Osteocyte (in vitro differentiated cells): ENCODE measurements around the gene CDKL5. TPM values are rescaled to one million over a fixed set of nuclear protein-coding genes. Genes with fewer than 3 reads are reported as not detected.

ENCODE experiments used
- DNase-seq: peaks from one replicate; pipeline ENCODE4 v3.0.0; 2021; ENCODE audit warnings: mixed read lengths; ENCODE audit not compliant: unreplicated experiment; ENCODE audit errors: extremely low spot score
- H3K27ac Mint-ChIP-seq: one replicate; pipeline ENCODE4 v1.8.0; 2021; ENCODE audit warnings: mild to moderate bottlenecking, mixed read lengths; ENCODE audit not compliant: unreplicated experiment
- H3K27me3 Mint-ChIP-seq: one replicate; pipeline ENCODE4 v1.8.0; 2021; ENCODE audit warnings: mixed read lengths; ENCODE audit not compliant: unreplicated experiment
- H3K36me3 Mint-ChIP-seq: one replicate; pipeline ENCODE4 v1.8.0; 2021; ENCODE audit warnings: mixed read lengths; ENCODE audit not compliant: unreplicated experiment
- H3K4me1 Mint-ChIP-seq: one replicate; pipeline ENCODE4 v1.8.0; 2021; ENCODE audit warnings: mixed read lengths; ENCODE audit not compliant: unreplicated experiment
- H3K4me3 Mint-ChIP-seq: one replicate; pipeline ENCODE4 v1.8.0; 2021; ENCODE audit warnings: mild to moderate bottlenecking, moderate library complexity, mixed read lengths; ENCODE audit not compliant: unreplicated experiment
- H3K9me3 Mint-ChIP-seq: one replicate; pipeline ENCODE4 v1.8.0; 2021; ENCODE audit warnings: mixed read lengths; ENCODE audit not compliant: unreplicated experiment
- total RNA-seq: library from RNA; stranded (reverse); gene quantifications from 2 replicates; pipeline ENCODE4 v1.2.1, GENCODE V29; 2021
- TF ChIP-seq, protein P1 (sequence below): fragments of 200-600 bp; sonication (generic); IDR thresholded peaks from 2 replicates; pipeline ENCODE4 v1.5.0; 2021; ENCODE audit warnings: antibody characterized with exemption, mild to moderate bottlenecking, moderate library complexity

Gene CDKL5
- total RNA-seq, 1 donor from 2014 or later = 10.9 TPM

DNA sequence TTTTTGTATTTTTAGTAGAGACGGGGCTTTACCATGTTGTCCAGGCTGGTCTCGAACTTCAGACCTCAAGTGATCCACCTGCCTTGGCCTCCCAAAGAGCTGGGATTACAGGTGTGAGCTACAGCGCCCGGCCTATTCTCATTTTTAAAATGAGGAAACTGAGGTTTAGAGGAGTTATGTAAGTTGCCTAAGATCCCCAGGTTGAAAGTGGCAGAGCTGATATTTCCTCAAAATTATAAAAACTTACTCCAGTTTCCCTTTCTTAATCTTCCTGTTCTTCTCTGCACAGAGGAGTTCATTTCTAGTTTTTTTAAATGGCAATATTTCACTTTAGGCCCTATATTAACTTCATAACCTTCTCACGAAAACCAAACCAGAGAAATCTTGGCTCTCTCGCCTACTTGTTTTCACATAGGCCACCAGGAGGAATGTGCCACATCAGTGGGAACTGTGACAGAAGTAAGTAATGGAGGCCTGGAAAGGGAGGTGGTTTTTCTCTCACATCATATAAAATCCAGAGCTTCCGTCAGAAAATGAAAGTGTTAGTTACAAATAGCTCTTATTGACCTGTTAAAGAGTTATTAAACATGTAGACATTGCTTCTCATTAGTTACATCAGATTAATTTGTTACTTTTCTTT, 262.6 kb downstream of the CDKL5 start:
- peaks cover 9% of the 10 kb centered on the region for H3K9me3 Mint-ChIP-seq

DNA sequence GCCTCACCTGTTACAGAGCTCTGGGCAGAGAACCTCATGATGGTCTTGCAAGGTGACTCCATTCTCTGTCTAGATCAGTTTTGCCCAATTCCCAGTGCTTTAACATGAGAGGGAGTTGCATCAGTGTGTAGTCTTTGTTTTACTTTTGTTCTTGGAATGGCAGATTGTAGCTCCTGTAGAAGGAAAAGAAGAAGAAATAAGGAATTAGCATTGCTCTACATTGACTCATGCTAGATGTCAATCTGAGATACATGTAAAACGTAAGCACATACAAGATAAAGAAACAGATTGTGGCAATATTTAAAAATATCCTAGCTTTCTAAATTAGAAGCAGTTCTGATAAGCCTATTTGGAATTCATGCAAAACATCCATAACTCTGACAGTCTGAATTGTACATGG, 266.0 kb downstream of the CDKL5 start:
- DNase-seq = no peak
- Mint-ChIP-seq H3K27me3 (no peaks in the 10 kb centered on the region), H3K4me3 (no peak overlapping the region), H3K27ac (no peak overlapping the region), H3K4me1 (no peaks in the 10 kb centered on the region), H3K36me3 (peaks cover 2% of the 10 kb centered on the region), H3K9me3 (peaks cover 16% of the 10 kb centered on the region)
- TF ChIP-seq, protein P1, sequence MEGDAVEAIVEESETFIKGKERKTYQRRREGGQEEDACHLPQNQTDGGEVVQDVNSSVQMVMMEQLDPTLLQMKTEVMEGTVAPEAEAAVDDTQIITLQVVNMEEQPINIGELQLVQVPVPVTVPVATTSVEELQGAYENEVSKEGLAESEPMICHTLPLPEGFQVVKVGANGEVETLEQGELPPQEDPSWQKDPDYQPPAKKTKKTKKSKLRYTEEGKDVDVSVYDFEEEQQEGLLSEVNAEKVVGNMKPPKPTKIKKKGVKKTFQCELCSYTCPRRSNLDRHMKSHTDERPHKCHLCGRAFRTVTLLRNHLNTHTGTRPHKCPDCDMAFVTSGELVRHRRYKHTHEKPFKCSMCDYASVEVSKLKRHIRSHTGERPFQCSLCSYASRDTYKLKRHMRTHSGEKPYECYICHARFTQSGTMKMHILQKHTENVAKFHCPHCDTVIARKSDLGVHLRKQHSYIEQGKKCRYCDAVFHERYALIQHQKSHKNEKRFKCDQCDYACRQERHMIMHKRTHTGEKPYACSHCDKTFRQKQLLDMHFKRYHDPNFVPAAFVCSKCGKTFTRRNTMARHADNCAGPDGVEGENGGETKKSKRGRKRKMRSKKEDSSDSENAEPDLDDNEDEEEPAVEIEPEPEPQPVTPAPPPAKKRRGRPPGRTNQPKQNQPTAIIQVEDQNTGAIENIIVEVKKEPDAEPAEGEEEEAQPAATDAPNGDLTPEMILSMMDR = no peak

More for the DNA sequence above, 262.6 kb downstream of the CDKL5 start:
- TF ChIP-seq, protein P1 = no peak
- Mint-ChIP-seq H3K27me3 (no peaks in the 10 kb centered on the region), H3K4me1 (peaks cover 5% of the 10 kb centered on the region), H3K36me3 (no peaks in the 10 kb centered on the region), H3K4me3 (no peak overlapping the region), H3K27ac (no peak overlapping the region)
- no peak for DNase-seq

DNA sequence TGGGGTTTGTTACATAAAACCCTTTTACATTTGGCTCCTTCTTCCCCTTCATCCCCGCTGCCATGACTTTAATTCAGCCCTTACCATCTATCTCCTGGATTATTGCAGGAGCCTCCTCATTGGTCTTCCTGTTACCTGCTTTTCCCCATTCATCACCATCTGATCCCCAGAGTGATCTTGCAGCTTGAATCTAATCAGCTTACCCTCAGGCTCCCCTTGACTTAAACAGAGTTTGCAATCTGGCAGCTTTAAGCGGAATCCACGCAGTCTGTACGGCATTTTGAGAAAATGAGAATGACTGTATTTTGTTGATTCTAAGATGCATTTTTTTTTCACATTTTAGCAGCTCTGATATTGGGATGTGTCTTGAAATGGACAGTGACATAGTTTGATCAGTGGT, 267.1 kb downstream of the CDKL5 start:
- Mint-ChIP-seq H3K9me3 (peaks cover 17% of the 10 kb centered on the region), H3K27ac (no peak overlapping the region), H3K4me1 (no peaks in the 10 kb centered on the region), H3K36me3 (peaks cover 2% of the 10 kb centered on the region), H3K4me3 (no peak overlapping the region), H3K27me3 (no peaks in the 10 kb centered on the region)
- no peak for DNase-seq
- TF ChIP-seq, protein P1 = no peak

DNA sequence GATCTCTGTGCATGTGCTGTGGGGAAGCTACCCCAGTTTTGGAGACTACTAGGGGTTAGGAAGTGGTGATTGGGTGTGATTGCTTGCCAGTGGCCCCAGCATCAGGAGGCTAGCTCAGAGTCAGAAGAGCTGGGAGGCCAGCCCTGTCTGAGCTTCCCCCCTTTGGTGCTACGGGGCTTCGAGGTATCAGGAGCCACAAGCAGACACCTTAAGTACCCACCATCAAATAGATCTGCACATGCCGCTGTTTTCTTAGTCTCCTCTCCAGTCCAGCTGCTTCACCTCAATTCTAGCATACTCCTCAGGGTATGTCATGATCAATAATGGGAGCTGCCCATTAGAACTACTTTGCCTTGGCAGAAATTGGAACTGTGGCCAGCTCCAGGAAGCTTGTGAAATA, 271.2 kb downstream of the CDKL5 start:
- Mint-ChIP-seq H3K27me3 (no peaks in the 10 kb centered on the region), H3K36me3 (peaks cover 2% of the 10 kb centered on the region), H3K9me3 (peaks cover 20% of the 10 kb centered on the region), H3K4me1 (peaks cover 9% of the 10 kb centered on the region), H3K27ac (no peak overlapping the region), H3K4me3 (no peak overlapping the region)
- DNase-seq = no peak
- TF ChIP-seq, protein P1 = no peak

DNA sequence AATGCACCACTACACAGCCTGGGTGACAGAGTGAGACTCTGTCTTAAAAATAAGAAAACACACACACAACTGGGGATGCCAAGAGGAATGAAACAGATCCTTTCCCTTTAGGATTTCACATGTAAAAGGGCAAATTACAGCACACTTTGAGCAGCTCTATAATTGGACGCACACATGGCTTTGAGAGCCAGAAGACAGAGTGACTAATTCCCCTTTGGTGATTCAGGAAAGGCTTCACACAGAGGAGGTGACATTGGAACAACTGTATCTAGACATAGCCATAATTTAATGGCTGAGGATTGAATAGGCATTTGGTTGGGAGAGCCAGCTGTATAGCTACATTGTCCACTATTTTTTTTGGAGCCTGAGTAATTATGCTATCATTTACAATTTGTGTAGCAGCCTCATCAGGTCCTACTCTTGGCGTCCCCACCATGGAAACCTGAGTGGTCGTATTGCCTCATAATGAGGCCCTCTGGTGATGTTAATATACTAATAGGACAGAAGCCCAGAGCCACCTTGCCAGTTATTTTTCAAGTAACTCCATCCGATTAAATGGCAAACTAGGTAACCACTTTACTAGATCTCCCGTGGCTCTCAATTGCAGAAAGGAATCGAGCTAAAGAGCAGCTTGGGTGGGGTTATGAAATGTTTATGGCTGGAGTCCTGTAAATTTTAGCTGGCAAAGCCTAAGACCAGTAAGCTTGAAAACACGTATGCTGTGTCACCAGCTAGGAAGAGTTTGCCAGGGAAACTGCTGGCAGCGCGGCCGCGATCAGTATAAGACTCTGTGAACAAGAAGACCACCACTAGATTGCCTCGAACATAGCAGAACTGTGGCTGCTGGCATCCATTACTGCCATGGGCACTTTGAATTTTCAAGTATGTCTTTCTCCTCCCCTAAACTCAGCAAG, 273.6 kb downstream of the CDKL5 start:
- H3K27ac Mint-ChIP-seq = no peak overlapping the region
- H3K4me3 Mint-ChIP-seq = no peak overlapping the region
- TF ChIP-seq, protein P1 = no peak
- H3K36me3 Mint-ChIP-seq = peaks cover 2% of the 10 kb centered on the region
- H3K4me1 Mint-ChIP-seq = peaks cover 27% of the 10 kb centered on the region
- H3K9me3 Mint-ChIP-seq = peaks cover 11% of the 10 kb centered on the region
- no peaks in the 10 kb centered on the region for H3K27me3 Mint-ChIP-seq
- DNase-seq = no peak
